G401 (cell line): ENCODE results near the gene CREBBP. TPM values are rescaled to one million over a fixed set of nuclear protein-coding genes. Genes with fewer than 3 reads are reported as not detected.

Source experiments
- total RNA-seq: library from RNA; depleted of rRNA; stranded (reverse); fragments of >200 nt; shearing (Covaris generic); gene quantifications from 2 replicates; pipeline ENCODE4 v1.2.3, GENCODE V29; 2014; rRNA removed

The CREBBP gene
- total RNA-seq, 1 experiment from 2014 or later, result 8.6 TPM

Other genes starting within 250 kb of the CREBBP start
- 9.4 and 15.4 TPM in 2 replicates for gene DNASE1, start 226.0 kb downstream of the CREBBP start, total RNA-seq
- gene TRAP1, start 163.2 kb downstream of the CREBBP start, total RNA-seq, result 75.6 and 93.8 TPM in 2 replicates
- gene ADCY9, start 235.7 kb upstream of the CREBBP start, total RNA-seq, result 2.6 and 8.9 TPM in 2 replicates